GM13976 (cell line): Measurements from ENCODE around the gene PTPRR.

Experiments used
- DNase-seq: peaks from one replicate; pipeline ENCODE4 v3.0.0; 2012; ENCODE audit warnings: low spot score
- CTCF ChIP-seq: IDR thresholded peaks from 2 replicates; pipeline ENCODE4 v1.5.1; 2012; ENCODE audit warnings: borderline replicate concordance, mild to moderate bottlenecking; ENCODE audit not compliant: insufficient read depth; ENCODE audit errors: extremely low read depth, missing control alignments, control extremely low read depth
- in situ Hi-C: fragments of 300-500 bp; cut with MboI; formaldehyde crosslinking; loops from one replicate; pipeline ENCODE4 v1.12.0; 2022; ENCODE audit warnings: low sequenced_read_pairs, mixed read lengths, inconsistent platforms; ENCODE audit not compliant: unreplicated experiment

PTPRR gene

GRCh38 chr12:70960484-70960883 lies 39.9 kb upstream of the PTPRR start:
- in situ Hi-C loops: no loop called here

GRCh38 chr12:70955415-70955814 lies 34.9 kb upstream of the PTPRR start:
- no peak for TF ChIP-seq CTCF
- DNase-seq: no peak
- in situ Hi-C loops: no loop called here

More at GRCh38 chr12:70960484-70960883, 39.9 kb upstream of the PTPRR start:
- DNase-seq: no peak
- TF ChIP-seq CTCF: no peak

- DNase-seq: no peak
- TF ChIP-seq CTCF: no peak
- in situ Hi-C loops: no loop called here
Observed at GRCh38 chr12:70950451-70950850, 29.9 kb upstream of the PTPRR start.

GRCh38 chr12:70948976-70949336 lies 28.4 kb upstream of the PTPRR start:
- no peak for DNase-seq
- in situ Hi-C loops: no loop called here
- TF ChIP-seq CTCF: no peak

- no peak for TF ChIP-seq CTCF
- DNase-seq: no peak
- in situ Hi-C loops: no loop called here
Observed at GRCh38 chr12:70948236-70948975, 27.9 kb upstream of the PTPRR start.

- no peak for TF ChIP-seq CTCF
- in situ Hi-C loops: no loop called here
Observed at GRCh38 chr12:70936203-70936813, 15.8 kb upstream of the PTPRR start.

GRCh38 chr12:70933133-70933532 lies 12.6 kb upstream of the PTPRR start:
- TF ChIP-seq CTCF: no peak
- no peak for DNase-seq
- in situ Hi-C loops: no loop called here

More at GRCh38 chr12:70936203-70936813, 15.8 kb upstream of the PTPRR start:
- no peak for DNase-seq
